Mammary epithelial cell (primary cell): ENCODE data around the gene DACH2.

ENCODE experiments used
- CTCF ChIP-seq, 2 donors: IDR thresholded peaks in 1 of 2; conservative IDR thresholded peaks in 1 of 2; 2 replicates each; pipeline ENCODE4 v1.5.1; 2011 to 2012; ENCODE audit warnings: inconsistent platforms in 2 of 2, low read length in 2 of 2, mild to moderate bottlenecking in 2 of 2, control low read depth in 1 of 2, low read depth in 1 of 2; ENCODE audit not compliant: insufficient read depth in 1 of 2; ENCODE audit errors: extremely low read depth in 1 of 2
- EZH2 ChIP-seq: IDR thresholded peaks from 2 replicates; pipeline ENCODE4 v1.6.1; 2012; ENCODE audit warnings: low read length, inconsistent platforms, borderline replicate concordance

DNA sequence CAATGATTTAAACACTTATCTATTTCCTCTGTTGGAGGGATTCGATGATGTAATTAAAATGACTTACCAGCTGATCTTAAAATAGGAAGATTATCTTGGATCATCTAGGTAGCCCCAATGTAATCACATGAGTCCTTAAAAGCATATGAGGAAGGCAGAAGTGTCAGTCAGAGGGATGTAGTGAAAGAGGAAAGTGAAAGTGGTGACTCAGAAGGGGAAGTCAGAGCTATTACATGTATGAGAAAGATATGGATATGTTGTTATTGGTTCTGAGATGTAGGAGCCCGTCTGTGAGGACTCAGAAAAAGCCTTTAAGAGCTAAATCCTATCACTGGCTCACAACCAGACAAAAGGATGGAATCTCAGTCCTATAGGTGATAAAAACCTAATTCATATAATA lies 456.4 kb downstream of the DACH2 start:
- TF ChIP-seq CTCF (conservative IDR thresholded peaks at IDR 0.05 in 1 of 2, IDR thresholded peaks at IDR 0.05 in 1 of 2; ENCODE audit: extremely low read depth in 1 of 2, insufficient read depth in 1 of 2, low read depth in 1 of 2, low read length in 2 of 2) (no peak), EZH2 (no peak)
